Gastrocnemius medialis (tissue), 4 donors: Measurements from ENCODE around the gene ZNF598.
A peak's percentile ranks its signal among the peaks of the same experiment; 100 is the strongest.

Source experiments
- CTCF ChIP-seq, 5 experiments: fragments of 450-650 bp in 3 of 5; fragments of 200-600 bp in 2 of 5; sonication (generic) in 2 of 5; IDR thresholded peaks in 4 of 5; conservative IDR thresholded peaks in 1 of 5; 1 replicate in 4 of 5; 2 replicates in 1 of 5; pipeline ENCODE4 v1.5.1; 2016 to 2019; ENCODE audit warnings: antibody characterized with exemption in 5 of 5, mild to moderate bottlenecking in 3 of 5, moderate library complexity in 3 of 5
- POLR2A ChIP-seq, 2 donors: fragments of 450-650 bp; IDR thresholded peaks; one replicate each; pipeline ENCODE4 v1.6.1; 2017; ENCODE audit warnings: antibody characterized with exemption in 2 of 2, mild to moderate bottlenecking in 2 of 2, moderate library complexity in 2 of 2

GRCh38 chr16:1959269-1960039 is 50.2 kb downstream of the ZNF598 start, which contains the start of gene NDUFB10:
- TF ChIP-seq CTCF (IDR thresholded peaks at IDR 0.05 in 4 of 5, conservative IDR thresholded peaks at IDR 0.05 in 1 of 5) (peak; percentile 50 to 79 (median 59)), POLR2A (IDR thresholded peaks at IDR 0.05) (peak; percentile 93 to 94)
